ENCODE results near the gene ZNF451.

ZNF451 gene

DNA sequence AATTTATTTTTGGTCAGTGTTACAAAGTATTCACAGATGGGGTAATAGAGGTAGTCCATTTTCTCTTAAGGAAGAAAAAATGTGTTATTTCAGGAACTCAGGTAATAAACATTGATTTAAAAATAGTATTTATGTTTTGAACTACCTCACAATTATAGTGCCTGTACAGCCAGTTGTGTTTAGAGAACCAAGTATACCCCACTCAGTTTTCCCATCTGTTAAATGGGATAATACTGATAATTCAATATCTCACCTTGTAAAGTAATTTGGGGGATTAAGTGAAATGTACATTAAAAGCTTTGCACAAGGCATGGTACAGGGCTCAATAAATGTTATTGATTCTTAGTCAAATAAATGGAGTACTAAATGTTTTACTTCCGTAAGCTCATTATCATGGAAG is 4.7 kb downstream of the ZNF451 start:
- no peaks in the 10 kb centered on the region for H3K27me3 ChIP-seq (ENCODE audit: insufficient read depth, low read length)
- H3K9ac ChIP-seq (ENCODE audit: low read depth, low read length): no peak overlapping the region
- peaks cover 5% of the 10 kb centered on the region; the same call in 1 of the 2 replicates for H3K4me1 ChIP-seq (ENCODE audit: insufficient read depth, low read length)
- no peaks in the 10 kb centered on the region for H3K9me3 ChIP-seq (ENCODE audit: insufficient read depth, low read depth, low read length)
- H3K4me3 ChIP-seq (ENCODE audit: low read length): no peak overlapping the region
- H3K27ac ChIP-seq (ENCODE audit: low read length): no peak overlapping the region
- H3K36me3 ChIP-seq (ENCODE audit: insufficient read depth, low read depth, low read length): peaks cover 53% of the 10 kb centered on the region

DNA sequence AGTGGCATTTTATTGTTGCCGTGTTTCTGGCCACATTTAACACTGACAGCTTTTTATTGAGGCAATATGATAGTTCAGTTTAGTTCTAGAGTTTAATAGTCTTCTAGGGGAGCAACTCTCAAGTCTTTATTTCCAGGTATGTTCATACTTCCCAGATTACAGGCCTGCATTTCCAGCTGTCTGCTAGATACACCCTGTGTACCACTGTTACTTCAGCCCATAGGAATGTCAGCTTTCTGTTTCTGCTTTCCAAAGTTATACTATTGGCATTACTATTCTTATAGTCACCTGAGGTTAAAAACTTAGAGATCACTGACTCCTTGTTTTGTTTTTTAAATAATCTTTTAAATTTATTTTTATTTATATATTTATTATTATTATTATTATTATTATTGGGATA is 7.6 kb downstream of the ZNF451 start:
- H3K36me3 ChIP-seq (ENCODE audit: insufficient read depth, low read depth, low read length): peaks cover 70% of the 10 kb centered on the region
- H3K4me1 ChIP-seq (ENCODE audit: insufficient read depth, low read length): no peaks in the 10 kb centered on the region
- no peak overlapping the region for H3K4me3 ChIP-seq (ENCODE audit: low read length)
- no peak overlapping the region for H3K27ac ChIP-seq (ENCODE audit: low read length)
- H3K9ac ChIP-seq (ENCODE audit: low read depth, low read length): no peak overlapping the region
- H3K9me3 ChIP-seq (ENCODE audit: insufficient read depth, low read depth, low read length): no peaks in the 10 kb centered on the region
- no peaks in the 10 kb centered on the region for H3K27me3 ChIP-seq (ENCODE audit: insufficient read depth, low read length)

DNA sequence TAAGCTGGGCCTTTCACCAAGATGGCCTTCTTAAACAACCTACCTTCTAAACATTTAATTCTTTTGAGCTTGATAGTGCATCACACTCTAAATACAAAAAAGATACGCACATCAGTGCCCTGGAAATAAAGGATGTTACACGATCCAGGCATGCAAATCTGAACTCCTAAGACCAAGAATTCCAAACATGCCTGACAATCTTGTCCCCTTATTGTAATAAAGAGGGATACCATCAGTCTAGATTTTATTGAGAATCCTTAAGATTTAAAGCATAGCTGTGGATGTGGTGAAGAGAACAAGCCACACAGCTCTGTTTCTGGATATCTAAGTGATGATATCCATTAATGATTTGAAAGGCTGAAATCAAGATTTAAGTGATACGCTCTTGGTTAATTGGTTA is 13.0 kb downstream of the ZNF451 start:
- Histone ChIP-seq H3K27me3 (ENCODE audit: insufficient read depth, low read length) (no peaks in the 10 kb centered on the region), H3K4me1 (ENCODE audit: insufficient read depth, low read length) (no peaks in the 10 kb centered on the region), H3K9ac (ENCODE audit: low read depth, low read length) (no peak overlapping the region), H3K9me3 (ENCODE audit: insufficient read depth, low read depth, low read length) (no peaks in the 10 kb centered on the region), H3K36me3 (ENCODE audit: insufficient read depth, low read depth, low read length) (peaks cover 73% of the 10 kb centered on the region), H3K27ac (ENCODE audit: low read length) (no peak overlapping the region), H3K4me3 (ENCODE audit: low read length) (no peak overlapping the region)

DNA sequence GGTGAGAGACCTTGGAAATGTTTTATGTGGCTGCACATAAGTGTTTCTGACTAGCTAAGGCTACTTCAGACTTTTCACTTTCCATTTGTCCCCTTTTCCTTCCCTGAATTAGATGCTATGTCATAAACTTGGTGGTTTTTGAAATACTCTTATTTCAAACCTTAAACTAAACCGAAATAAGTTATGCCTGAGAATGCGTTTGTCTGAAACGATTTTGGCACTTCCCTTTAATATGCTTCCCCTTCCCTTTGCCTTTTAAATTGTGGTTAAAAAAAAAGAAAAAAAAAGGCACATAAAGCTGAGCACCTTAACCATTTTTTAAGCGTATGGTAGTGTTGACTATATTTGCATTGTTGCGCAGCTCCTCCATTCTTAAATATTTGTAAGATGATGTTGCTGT is 14.3 kb downstream of the ZNF451 start:
- H3K4me3 ChIP-seq (ENCODE audit: low read length): no peak overlapping the region
- no peaks in the 10 kb centered on the region for H3K9me3 ChIP-seq (ENCODE audit: insufficient read depth, low read depth, low read length)
- H3K27me3 ChIP-seq (ENCODE audit: insufficient read depth, low read length): no peaks in the 10 kb centered on the region
- H3K9ac ChIP-seq (ENCODE audit: low read depth, low read length): no peak overlapping the region
- H3K27ac ChIP-seq (ENCODE audit: low read length): no peak overlapping the region
- H3K36me3 ChIP-seq (ENCODE audit: insufficient read depth, low read depth, low read length): peaks cover 59% of the 10 kb centered on the region
- no peaks in the 10 kb centered on the region; the same call in 1 of the 2 replicates for H3K4me1 ChIP-seq (ENCODE audit: insufficient read depth, low read length)

DNA sequence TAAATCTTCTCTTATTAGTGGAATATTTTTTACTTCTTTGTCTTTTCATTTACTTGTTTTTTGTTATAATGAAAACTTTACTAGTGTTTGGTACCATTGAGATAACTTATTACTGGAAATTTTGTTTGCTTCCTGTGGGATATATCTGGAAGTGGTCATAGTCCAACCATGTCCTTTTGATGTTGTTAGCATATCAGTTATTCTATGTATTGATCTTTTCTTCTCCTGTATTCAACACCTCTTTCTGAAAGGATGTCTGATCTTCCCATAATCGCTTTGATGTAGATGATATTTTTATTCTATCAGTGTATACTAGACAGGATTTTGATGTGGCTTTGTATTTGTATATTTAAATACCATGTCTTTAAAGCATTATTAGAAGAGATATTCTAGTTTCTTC is 17.0 kb downstream of the ZNF451 start:
- peaks cover 32% of the 10 kb centered on the region for H3K36me3 ChIP-seq (ENCODE audit: insufficient read depth, low read depth, low read length)
- H3K9me3 ChIP-seq (ENCODE audit: insufficient read depth, low read depth, low read length): no peaks in the 10 kb centered on the region
- H3K9ac ChIP-seq (ENCODE audit: low read depth, low read length): no peak overlapping the region
- no peaks in the 10 kb centered on the region; the same call in 1 of the 2 replicates for H3K4me1 ChIP-seq (ENCODE audit: insufficient read depth, low read length)
- no peak overlapping the region for H3K27ac ChIP-seq (ENCODE audit: low read length)
- no peak overlapping the region for H3K4me3 ChIP-seq (ENCODE audit: low read length)
- no peaks in the 10 kb centered on the region for H3K27me3 ChIP-seq (ENCODE audit: insufficient read depth, low read length)

DNA sequence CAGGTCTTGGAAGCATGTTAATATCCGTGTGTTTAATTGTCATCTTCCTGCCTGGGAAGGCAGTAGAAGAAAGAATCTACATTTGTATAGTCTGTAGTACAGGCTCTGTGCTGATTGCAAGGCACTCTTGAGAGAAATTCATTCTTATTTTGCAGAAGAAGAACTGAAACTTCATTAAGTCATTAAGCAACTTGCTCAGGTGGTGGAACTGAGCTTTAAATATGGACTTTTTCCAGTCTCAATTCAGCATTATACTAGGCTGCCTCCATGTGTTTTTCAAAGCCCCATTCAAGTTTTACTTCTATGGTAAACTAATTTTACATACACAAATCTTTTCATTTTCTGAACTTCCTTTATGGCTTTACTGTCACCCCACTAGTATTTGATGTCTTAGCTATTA is 18.7 kb downstream of the ZNF451 start:
- no peak overlapping the region for H3K27ac ChIP-seq (ENCODE audit: low read length)
- H3K4me3 ChIP-seq (ENCODE audit: low read length): no peak overlapping the region
- H3K36me3 ChIP-seq (ENCODE audit: insufficient read depth, low read depth, low read length): peaks cover 15% of the 10 kb centered on the region
- no peaks in the 10 kb centered on the region for H3K27me3 ChIP-seq (ENCODE audit: insufficient read depth, low read length)
- no peaks in the 10 kb centered on the region for H3K9me3 ChIP-seq (ENCODE audit: insufficient read depth, low read depth, low read length)
- H3K9ac ChIP-seq (ENCODE audit: low read depth, low read length): no peak overlapping the region
- H3K4me1 ChIP-seq (ENCODE audit: insufficient read depth, low read length): no peaks in the 10 kb centered on the region; the same call in 1 of the 2 replicates

DNA sequence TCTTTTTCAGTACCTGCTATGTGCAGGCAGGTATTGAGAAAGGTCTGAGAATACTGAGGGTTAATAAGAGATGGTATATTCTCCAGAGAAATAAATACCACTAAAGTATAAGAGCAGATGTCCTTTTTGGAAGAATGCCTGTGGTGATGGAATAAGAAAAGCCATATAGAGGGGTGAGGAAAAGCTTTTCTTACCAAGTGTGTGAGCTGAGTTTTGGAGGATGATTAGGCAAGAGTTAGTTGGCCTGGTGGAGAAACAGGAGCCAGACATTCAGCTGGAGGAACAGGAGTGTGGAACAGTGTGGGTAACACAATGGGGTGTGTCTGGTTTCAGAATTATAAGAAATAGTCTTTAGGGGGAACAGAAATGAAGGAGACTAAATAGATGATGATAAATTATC is 19.9 kb downstream of the ZNF451 start:
- H3K27ac ChIP-seq (ENCODE audit: low read length): no peak overlapping the region
- no peak overlapping the region for H3K4me3 ChIP-seq (ENCODE audit: low read length)
- H3K4me1 ChIP-seq (ENCODE audit: insufficient read depth, low read length): no peaks in the 10 kb centered on the region; the same call in 1 of the 2 replicates
- no peaks in the 10 kb centered on the region for H3K27me3 ChIP-seq (ENCODE audit: insufficient read depth, low read length)
- H3K9ac ChIP-seq (ENCODE audit: low read depth, low read length): no peak overlapping the region
- no peaks in the 10 kb centered on the region for H3K9me3 ChIP-seq (ENCODE audit: insufficient read depth, low read depth, low read length)
- peaks cover 6% of the 10 kb centered on the region for H3K36me3 ChIP-seq (ENCODE audit: insufficient read depth, low read depth, low read length)

DNA sequence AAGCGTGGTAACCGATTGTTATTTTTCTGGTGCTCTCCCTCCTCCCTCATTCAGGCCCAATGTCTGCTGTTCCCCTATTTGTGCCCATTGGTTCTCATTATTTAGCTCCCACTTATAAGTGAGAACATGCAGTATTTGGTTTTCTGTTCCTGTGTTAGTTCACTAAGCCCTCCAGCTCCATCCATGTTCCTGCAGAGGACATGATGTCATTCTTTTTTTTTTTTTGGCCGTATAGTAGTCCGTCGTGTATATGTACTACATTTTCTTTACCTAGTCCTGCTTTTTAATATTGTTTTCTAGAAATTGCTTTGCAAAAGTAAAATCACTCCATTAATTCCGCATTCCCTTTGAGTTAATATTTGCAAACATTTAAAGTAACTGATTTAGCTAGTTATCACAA is 23.1 kb downstream of the ZNF451 start:
- H3K27ac ChIP-seq (ENCODE audit: low read length): no peak overlapping the region
- H3K4me1 ChIP-seq (ENCODE audit: insufficient read depth, low read length): no peaks in the 10 kb centered on the region; the same call in 1 of the 2 replicates
- H3K4me3 ChIP-seq (ENCODE audit: low read length): no peak overlapping the region
- H3K9ac ChIP-seq (ENCODE audit: low read depth, low read length): no peak overlapping the region
- no peaks in the 10 kb centered on the region for H3K27me3 ChIP-seq (ENCODE audit: insufficient read depth, low read length)
- no peaks in the 10 kb centered on the region for H3K9me3 ChIP-seq (ENCODE audit: insufficient read depth, low read depth, low read length)
- no peaks in the 10 kb centered on the region for H3K36me3 ChIP-seq (ENCODE audit: insufficient read depth, low read depth, low read length)

DNA sequence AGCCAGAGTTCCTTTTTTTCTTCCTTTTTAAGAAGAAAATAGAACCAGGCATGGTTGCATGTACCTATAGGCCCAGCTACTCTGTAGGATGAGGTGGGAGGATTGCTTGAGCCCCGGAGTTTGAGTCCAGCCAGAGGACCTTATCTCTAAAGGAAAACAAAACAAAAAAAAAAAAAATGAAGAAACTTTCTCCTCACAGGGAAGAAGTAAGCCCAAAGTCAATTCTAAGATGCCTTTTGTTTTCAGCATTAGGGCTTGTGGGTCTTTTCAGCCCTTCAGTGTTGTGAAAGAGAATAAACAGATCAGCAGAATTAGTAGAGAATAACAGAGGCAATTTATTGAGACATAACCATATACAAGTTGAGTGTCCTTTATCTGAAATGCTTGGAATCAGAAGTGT is 26.8 kb downstream of the ZNF451 start:
- Histone ChIP-seq H3K9me3 (ENCODE audit: insufficient read depth, low read depth, low read length) (no peaks in the 10 kb centered on the region), H3K36me3 (ENCODE audit: insufficient read depth, low read depth, low read length) (no peaks in the 10 kb centered on the region), H3K4me1 (ENCODE audit: insufficient read depth, low read length) (no peaks in the 10 kb centered on the region), H3K9ac (ENCODE audit: low read depth, low read length) (no peak overlapping the region), H3K4me3 (ENCODE audit: low read length) (no peak overlapping the region), H3K27me3 (ENCODE audit: insufficient read depth, low read length) (no peaks in the 10 kb centered on the region), H3K27ac (ENCODE audit: low read length) (no peak overlapping the region)

DNA sequence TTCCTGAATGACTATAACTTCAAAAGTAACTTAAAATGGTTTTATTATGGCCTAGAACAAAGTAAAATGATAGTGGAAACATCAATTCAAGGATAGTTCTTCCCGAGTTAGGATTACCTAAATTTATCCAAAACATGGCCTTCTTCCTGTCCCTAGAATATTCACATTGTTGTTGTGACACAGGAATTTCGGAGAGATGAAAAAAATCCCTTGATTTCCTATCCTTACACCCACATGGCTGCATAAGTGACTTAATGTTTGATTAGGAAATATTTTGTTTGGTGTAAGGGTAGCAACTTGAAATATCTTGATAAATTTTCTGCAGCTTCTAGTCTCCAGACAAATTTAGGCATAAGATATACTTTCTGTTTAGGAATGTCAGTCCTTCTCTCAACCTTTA is 27.8 kb downstream of the ZNF451 start:
- H3K27me3 ChIP-seq (ENCODE audit: insufficient read depth, low read length): no peaks in the 10 kb centered on the region
- no peaks in the 10 kb centered on the region for H3K36me3 ChIP-seq (ENCODE audit: insufficient read depth, low read depth, low read length)
- H3K9me3 ChIP-seq (ENCODE audit: insufficient read depth, low read depth, low read length): no peaks in the 10 kb centered on the region
- H3K4me1 ChIP-seq (ENCODE audit: insufficient read depth, low read length): no peaks in the 10 kb centered on the region
- H3K9ac ChIP-seq (ENCODE audit: low read depth, low read length): no peak overlapping the region
- no peak overlapping the region for H3K4me3 ChIP-seq (ENCODE audit: low read length)
- no peak overlapping the region for H3K27ac ChIP-seq (ENCODE audit: low read length)

DNA sequence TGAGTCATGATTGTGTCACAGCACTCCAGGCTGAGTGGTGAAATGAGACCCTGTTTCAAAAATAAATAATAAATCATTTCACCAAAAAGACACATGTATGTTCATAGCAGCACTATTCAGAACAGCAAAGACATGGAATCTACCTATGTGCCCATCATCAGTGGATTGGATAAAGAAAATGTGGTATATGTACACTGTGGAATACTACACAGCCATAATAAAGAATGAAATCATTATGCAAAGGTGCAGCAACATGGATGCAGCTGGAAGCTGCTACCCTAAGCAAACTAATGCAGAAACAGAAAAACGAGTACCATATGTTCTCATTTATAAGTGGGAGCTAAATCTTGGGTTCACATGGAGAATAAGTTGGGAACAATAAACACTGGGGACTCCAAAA is 33.1 kb downstream of the ZNF451 start:
- Histone ChIP-seq H3K36me3 (ENCODE audit: insufficient read depth, low read depth, low read length) (no peaks in the 10 kb centered on the region; the same call in 1 of the 2 replicates), H3K9ac (ENCODE audit: low read depth, low read length) (no peak overlapping the region)

DNA sequence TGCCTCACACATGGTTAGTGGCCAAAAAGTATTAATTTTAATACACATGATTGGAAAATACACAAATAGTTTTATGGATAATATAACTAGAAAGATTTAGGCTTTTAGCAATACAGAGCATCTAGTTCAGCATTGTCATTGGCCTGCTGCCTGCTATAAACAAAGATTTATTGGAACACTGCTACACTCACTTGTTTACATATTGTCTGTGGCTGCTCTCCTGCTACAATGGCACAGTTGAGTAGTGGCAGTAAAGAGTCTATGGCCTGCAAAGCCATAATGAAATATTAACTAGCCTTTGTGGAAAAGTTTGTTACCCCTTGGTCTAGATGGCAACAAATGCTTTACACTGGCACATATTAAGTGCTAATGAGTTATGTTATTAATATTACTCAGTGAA is 37.8 kb downstream of the ZNF451 start:
- peaks cover 12% of the 10 kb centered on the region for H3K36me3 ChIP-seq (ENCODE audit: insufficient read depth, low read depth, low read length)
- H3K27ac ChIP-seq (ENCODE audit: low read length): no peak overlapping the region
- H3K27me3 ChIP-seq (ENCODE audit: insufficient read depth, low read length): no peaks in the 10 kb centered on the region
- H3K9ac ChIP-seq (ENCODE audit: low read depth, low read length): no peak overlapping the region
- no peaks in the 10 kb centered on the region for H3K9me3 ChIP-seq (ENCODE audit: insufficient read depth, low read depth, low read length)
- no peaks in the 10 kb centered on the region for H3K4me1 ChIP-seq (ENCODE audit: insufficient read depth, low read length)
- H3K4me3 ChIP-seq (ENCODE audit: low read length): no peak overlapping the region

More for the DNA sequence above, 33.1 kb downstream of the ZNF451 start:
- H3K4me1 ChIP-seq (ENCODE audit: insufficient read depth, low read length): no peaks in the 10 kb centered on the region
- no peaks in the 10 kb centered on the region for H3K27me3 ChIP-seq (ENCODE audit: insufficient read depth, low read length)
- H3K4me3 ChIP-seq (ENCODE audit: low read length): no peak overlapping the region
- H3K27ac ChIP-seq (ENCODE audit: low read length): no peak overlapping the region
- H3K9me3 ChIP-seq (ENCODE audit: insufficient read depth, low read depth, low read length): no peaks in the 10 kb centered on the region
